NOMO-1 treated with dmso at 0.1 percent for 144 hours (cell line): ENCODE measurements around the gene LMF1.

Experiments
- DNase-seq: peaks from one replicate; lab custom pipeline; 2025; ENCODE audit not compliant: unreplicated experiment; lab: John Stamatoyannopoulos, UW

Gene LMF1

DNA sequence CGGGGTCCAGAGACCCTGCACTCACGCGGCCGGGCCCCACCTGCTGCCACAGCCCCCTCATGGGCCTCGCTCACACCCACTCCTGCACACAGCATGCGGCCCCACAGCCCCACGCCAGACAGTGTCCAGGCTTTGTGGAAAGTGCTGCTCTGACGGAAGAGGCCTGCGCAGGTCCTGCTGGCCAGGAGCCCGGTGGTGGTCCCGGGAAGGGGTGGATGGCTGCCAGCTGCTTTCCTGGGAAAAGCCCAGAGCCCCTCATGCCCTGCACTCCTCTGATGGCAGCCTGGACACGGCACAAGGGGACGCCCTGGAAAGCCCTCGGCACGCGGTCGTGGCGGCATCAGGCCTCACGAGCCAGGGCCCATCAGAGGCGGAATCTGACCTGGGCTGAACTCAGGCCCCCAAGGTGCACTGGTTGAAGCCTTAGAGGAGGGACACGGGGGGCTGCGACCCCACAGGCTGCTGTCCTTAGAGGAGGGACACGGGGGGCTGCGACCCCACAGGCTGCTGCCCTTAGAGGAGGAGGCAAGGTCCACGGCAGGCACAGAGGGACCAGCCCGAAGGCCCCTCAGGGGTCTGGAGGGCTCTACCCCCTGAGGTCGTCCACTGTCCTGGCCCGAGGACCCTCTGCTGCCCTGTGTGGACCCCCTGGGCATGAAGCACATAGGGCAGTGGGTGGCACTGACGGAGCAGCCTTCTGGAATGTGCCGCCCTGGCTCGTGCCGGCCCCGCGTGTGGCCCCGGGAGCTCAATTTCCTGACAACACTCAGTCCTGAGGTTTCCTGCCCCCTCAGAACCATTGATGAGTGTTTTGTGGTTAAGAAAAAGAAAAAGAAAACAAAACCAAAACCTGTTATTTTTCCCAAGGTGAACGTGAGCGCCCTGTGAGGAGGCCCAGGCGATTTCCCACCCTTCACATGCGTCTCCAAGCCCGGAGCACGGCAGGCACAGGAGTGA lies 32.9 kb upstream of the LMF1 start:
- DNase-seq: no peak

DNA sequence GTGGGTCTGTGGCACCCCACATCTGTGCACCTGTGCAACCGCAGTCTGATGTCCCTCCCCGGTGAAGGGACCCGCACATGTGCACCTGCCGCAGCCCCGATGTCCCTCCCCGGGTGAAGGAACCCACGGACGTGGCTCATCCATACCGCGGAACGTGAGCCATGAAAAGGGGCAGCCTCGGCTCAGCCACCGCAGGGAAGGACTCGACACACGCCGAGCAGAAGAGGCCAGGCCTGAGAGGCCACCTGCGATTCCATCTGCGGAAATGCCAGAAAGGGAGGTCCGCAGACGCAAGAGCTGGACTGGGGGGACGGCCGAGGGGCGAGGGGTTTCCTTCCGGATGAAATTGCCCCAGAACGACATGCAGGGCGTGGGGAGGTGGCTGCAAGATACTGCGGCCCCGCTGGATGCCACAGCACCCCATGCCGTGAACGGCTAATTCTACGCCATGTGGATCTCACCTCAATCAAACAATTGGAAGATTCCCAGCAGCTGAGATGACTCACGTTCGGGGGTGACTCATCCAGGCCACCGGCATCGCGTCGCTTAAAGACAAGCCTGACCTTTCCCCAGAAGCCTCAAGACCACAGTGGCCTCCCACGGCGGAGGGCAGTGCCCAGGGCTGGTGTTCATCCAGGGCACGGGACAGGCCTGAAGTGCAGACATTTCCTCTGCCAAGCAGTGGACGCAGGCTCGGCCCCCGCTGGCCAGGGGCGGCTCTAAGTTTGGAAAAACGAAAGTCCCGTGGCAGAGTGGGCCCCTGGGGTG lies 31.8 kb upstream of the LMF1 start:
- no peak for DNase-seq

DNA sequence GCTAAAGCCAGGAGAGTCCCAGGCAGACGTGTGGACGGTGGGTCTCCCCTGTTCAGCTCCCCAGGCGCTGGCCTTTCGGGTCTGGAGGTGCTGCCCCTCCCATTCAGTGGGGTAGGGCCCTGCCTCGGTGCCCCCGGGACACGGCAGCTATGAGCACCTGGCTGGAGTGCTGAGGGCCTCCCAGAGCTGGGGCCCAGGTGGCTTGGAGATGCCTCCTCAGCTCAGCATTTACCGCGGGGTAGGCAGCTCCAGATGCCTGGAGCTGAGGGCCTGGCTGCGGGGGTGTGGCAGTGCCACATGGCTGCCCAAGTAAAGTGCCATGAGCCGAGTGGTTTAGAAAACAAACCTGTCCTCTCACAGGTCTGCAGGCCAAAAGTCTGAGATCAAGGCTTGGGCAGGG lies 30.3 kb upstream of the LMF1 start:
- DNase-seq: no peak

DNA sequence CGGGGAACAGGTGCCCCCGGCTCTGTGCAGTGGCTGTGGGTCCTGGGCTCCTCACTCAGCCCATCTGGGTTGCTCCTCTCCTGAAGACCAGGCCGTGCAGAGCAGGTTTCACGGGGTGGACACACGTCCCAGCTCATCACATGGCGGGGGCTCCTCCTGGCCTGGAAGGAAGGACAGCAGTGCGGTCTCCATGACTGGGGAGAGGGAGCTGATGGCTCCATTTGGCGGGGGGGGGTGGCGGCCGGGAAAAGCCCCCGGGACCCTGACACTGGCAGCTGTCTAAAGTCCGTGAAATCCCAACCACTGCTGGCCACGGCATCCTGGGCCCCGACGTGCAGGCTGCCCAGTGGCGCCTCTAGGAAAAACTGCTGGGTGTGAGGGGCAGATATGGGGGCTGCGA lies 29.8 kb upstream of the LMF1 start:
- no peak for DNase-seq

DNA sequence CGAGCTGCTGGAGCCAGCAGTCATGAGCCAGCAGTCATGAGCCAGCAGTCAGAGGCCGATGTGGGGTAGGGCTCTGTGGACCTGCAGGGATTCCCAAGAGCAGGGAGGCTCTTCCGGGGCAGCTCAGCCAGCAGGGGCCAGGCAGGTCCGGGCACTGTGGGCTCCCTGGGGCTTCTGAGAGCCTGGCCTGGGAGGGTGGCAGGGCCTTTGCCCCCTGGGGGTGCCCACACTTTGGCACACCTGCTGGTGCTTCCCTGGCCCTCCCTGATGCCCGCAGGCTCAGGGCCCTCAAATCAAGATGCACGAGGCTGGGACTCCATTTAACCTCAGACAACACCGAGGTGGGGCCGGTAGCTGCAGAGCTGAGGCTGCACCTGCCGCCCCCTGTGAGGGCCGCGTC lies 28.9 kb upstream of the LMF1 start:
- DNase-seq: no peak

DNA sequence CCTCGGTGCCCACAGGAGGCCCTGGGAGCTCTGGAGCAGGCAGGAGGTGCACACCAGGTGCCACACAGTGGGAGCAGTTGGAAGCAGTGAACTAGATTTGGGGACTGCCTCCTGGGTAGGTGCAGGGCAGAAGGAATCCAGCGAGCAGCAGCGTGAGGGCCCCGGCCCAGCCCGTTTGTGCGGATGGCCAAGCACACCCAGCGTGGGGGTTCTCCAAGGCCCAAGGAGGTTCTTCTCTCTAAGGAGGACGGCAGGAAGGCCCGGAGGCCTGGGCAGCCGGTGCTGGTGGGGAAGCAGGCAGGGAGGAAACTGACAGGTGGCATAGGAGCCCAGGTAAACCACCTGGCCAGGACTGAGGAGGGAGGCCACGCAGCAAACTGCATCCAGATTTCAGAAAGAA lies 27.8 kb upstream of the LMF1 start:
- DNase-seq: no peak

DNA sequence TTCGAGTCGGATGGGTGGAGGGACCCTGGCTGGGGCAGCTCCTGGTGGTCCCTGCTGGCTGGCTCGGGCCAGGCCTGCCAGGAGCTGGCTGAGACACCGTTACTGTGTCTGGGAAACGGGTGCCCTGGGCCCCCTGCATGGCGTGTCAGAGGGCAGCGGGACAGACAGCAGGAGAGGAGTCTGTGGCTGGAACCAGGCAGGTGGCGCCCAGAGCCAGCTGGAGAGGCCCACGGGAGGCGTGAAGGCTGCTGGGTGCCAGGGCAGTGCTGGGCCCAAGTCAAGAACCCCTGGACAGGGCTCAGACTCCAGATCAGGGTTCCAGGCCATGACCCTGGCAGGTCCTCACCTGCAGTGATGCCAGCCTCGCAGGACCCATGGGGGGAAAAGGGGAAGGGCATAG lies 27.4 kb upstream of the LMF1 start:
- no peak for DNase-seq

DNA sequence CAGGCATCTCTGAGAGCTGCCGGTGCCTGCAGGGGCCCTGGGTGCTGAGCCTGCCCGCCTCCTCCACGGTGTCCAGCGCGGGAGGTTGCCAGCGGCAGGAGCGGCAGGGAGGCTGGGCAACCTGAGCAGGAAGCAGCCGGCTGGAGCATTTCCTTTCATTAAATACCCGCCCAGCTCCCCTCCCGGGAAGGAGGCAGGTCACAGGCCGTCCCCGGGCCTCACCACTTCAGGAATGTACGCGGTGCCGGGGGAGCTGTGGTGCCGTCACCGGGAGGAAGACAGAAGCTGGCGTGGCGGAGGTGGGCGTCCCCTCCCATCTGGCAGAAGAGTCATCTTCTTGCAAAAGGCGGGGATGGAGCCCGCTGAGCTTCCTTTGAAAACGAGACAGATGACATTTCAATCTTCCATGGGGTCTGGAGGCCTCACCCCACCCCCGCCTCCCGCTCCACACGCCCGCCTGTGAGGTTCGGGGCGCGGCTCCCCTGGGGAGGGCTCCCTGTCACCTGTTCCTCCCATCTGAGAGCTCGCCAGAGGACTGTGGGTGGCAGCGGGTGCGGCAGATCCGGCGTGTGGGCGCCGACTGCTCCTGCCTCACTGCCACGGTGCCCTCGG lies 26.8 kb upstream of the LMF1 start:
- no peak for DNase-seq

DNA sequence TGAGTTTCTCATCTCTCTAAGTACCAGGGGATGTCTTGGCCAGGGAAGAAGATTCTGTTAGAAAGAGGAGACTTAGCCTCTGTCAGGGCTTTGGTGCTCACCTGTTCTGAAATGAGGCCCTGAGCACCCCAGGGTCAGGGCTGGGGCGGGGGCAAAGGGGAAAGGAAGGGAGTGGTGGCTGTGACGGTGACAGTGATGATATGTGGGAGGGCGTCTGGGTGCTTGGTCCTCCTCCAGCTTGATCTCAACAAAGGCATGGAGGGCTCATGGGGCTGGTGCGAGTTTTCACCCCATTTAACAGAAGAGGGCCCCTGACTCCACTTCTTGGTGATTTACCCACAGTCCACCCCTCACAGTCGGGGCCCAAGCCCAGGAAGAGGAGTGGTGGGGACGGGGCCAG lies 25.9 kb upstream of the LMF1 start:
- DNase-seq: no peak

DNA sequence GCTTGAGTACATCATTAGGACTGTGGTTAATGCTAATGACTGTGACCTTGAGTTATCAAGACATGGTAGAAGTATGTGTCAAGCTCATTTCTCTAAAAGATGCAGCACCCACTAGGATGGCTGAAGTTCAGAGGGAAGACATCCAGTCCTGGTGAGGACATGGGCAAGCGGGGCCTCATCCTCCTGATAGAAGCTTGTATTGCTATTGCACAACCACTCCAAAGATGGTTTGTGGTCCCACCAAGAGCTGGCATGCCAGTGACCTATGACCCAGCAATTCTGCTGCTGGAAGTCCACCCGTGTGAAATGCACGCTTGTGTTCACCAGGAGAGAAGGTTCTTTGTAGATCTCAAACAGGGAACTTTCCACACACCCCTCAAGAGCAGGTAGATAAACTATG lies 25.0 kb upstream of the LMF1 start:
- no peak for DNase-seq

DNA sequence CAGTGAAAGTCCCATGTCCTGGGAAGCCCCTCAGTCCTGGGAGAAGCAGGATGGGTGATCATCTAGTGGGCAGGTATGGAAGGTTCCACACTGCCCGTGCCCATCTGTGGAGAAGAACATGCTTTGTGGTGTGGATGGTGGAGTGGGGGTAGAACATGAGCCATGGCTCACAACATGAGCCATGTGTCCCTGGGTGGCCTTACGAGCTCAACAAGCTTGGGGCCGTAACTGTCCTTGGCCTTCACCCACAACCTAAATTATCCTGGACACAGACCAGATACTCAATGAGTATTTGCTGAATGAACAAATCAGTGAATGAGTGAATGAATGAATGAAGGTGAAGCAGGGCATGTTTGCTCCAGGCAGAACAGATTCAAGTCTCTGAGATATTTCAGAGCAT lies 24.3 kb upstream of the LMF1 start:
- DNase-seq: no peak

DNA sequence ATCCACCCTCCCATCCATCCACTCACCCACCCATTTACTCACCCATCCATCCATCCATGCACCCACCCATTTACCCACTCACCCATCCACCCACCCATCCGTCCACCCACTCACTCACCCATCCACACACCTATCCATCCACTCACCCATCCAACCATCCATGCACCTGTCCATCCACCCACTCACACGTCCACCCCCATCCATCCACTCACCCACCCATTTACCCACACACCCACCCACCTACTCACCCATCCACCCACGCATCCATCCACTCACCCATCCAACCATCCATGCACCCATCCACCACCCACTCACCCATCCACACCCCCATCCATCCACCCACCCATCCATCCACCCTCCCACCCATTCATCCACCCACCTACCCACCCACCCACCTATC lies 22.9 kb upstream of the LMF1 start:
- DNase-seq: no peak

DNA sequence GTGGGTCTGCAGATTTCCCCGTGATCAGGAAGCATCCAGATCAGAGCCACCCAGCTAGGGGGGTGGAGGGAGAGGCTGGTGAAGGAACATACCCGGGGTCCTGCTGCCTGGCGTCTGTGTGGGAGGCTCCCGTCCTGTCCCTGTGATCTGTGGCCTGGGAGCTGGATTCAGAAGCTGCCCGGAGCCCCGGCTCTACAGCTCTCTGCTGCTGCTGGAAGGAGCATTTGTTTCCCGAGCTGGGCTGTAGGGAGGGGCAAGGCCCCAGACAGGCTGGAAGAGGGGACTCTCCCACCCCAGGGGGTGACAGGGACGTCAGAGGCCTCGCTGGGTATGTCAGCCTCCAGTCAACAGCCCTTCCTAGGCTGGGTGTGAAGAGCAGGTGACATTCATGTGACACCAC lies 21.0 kb upstream of the LMF1 start:
- no peak for DNase-seq

DNA sequence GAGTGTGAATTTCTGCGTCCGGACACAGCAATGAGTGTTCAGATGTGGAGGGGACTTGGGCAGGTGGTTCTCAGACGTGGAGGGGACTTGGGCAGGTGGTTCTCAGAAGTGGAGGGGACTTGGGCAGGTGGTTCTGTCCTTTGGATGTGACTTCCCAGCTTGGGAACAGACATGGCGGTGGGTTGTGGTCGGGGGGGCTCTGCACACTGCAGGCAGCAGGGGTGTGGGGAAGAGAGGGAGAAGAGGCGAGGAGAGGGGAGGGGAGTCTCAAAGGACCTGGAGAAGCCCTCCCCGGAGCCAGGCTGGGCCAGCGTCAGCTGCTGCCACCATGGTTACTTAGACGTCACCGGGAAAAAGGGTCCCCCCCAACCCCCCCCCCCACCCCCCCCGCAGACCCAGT lies 20.6 kb upstream of the LMF1 start:
- no peak for DNase-seq

DNA sequence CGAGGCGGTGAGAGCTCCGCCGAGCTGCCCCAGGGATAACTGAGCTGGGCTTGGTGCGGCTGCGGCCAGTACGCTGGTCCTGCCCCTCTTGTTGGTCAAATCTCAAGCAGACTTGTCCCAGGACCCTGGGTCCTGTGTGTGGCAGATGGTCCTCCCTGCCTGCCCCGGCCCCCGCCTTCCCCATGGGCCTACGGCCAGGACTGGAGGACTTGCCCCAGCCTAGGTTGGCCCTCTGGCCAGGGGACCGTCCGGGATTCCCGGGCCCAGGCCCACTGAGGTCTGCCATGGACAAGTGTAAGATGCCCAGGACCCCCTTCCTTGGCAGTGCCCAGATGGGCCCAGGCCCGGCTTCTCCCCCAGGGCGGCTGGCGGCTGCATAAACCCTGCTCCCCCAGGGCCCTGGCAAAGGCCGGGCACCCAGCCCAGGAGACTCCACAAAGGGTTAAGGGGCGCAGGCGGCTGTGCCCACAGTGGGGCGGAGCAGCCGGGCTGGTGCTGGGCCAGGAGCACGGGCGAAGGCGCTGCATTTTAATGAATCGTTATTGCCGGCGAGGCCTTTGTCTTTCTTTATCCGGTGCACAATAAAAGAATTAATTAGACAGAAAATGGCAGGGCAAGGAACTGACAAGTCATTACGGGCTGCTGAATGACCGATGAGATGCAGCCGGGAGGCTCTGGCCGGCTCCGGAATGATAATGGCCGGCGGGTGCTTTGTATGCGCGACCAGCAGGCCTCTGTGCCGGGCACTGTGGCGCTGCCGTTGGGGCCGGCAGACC lies 19.9 kb upstream of the LMF1 start:
- DNase-seq: no peak

DNA sequence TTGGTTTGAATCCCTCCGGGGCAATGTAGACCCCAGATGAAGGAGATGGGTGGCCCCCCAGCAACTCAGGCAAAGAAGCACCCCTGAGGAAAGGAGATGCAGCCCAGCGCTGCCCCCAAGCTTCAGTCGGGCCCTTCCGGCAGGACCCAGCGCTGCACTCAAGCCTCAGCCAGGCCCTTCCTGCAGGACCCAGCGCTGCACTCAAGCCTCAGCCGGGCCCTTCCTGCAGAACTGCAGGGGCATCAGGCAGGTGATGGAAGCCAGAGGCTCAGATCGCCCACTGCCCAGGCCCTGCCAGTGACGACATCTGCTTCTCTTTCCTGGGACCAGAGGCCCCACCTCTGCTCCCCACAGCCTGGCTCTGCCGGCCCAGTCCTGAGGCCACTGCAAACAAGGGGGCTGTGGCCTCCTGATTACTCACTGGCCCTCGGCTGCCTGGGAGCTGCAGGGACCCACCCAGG lies 18.6 kb upstream of the LMF1 start:
- no peak for DNase-seq

DNA sequence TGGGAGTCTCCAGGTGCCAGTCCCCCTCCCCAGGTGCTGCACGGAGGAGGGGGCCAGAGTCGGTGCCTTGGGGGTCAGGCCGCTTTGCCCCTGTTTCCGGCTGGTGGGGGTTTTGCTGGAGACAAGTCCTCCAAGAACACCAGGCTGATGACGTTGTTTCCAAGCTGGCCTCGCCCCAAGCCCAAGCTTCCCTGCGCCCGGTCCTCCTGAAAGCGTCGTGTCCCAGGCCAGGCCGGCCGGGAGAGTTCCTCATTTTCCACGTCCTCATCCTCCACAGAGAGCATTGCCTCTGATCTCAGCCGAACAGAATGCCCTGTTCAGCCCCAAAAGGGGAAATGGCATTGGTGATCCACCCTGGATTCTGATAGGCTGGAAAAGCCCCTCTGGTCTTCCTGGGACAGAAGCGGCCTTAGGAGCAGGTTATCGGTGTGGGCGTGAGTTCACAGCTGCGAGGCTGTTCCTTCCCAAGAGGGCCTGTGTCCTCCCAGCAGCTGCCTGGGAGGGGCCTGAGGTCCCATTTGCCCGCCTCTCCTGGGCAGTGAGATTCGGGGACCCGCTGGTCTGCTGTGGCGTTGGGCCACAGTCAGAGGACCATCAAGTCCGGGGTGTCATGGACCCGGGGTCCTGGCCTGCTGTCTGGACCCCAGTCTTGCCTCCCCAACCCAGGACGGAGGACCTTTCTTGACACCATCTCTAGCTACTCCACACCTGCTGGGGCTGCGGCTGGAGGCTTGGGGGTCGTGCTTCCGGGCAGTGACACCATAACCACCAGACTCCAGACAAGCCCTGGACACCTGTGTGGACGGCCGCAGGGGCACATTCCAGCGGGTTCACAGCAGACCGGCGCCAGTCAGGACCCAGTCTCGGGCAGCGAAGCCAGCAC lies 17.9 kb upstream of the LMF1 start:
- DNase-seq: no peak

DNA sequence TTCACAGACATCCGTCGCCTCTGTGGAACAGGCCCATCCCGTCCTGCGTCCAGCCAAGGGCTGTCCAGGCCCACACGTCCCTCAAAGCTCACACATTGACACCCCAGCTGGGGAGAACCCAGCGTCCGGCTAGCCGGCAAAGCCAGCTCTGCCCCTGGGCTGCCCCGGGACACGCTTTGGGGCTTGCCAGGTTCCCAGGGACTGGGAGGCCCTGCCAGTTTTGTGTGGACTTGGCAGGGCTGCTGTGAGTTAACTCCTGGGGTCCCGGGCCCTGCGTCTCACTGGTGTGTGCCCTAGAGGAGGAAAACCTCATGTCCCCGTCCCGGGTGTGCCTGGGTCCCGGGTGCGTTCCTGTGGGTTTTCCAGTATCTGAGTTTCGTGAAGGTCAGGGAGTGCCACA lies 17.1 kb upstream of the LMF1 start:
- DNase-seq: no peak

DNA sequence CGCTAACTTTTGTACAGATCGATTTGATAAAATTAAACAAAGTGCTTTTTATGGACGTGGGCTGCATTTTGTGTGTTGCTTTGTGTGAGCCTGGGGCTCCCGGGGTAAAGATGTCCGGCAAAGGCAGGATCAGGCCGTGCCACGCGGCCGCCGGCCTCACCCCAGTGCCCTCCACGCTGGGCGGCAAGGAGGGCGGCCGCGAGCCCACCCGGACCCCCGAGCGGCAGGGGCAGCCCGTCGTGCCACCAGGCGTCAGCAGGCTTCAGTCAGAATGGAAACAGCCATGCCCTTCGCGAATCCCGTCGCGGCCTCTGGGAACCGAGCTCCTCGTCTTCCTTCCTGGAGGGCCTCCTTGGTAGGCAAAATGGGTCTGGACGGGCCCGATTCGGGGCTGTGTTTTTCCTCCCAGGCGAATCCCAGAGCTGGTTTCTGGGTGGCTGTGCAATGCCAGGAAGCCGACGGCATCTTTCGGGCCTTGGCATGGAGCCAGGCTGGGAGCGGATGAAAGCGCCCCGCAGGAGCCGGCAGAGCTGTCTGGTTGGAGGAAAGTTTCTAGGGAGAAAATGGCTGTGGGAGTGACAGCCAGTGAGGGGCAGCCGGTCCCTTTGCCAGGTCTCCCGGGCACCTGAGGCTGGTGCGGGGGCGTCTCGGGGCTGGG lies 16.3 kb upstream of the LMF1 start:
- DNase-seq: no peak

DNA sequence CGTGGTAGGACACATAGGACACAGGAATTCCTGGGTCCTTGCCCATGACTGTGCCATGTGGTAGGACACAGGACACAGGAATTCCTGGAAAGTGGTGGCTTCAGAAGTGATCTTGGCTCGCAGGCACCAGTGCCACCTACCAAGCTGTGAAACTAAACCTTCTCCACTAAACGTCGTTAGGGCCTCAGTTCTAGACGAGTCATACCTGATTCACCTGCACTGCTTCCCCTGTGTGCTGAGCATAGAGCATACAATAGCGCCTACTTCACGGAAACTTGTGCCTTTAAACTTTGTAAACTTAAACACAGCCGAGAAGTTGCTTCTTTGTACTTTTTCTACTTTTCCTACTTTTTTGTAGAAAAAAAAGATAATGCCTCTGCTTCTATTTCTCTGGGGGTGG lies 15.6 kb upstream of the LMF1 start:
- DNase-seq: no peak
